ENCODE data around the gene CACNG3. TPM values are rescaled to one million over a fixed set of nuclear protein-coding genes. Genes with fewer than 3 reads are reported as not detected.

Gene CACNG3
- total and polyA plus RNA-seq, 2 of the 13 experiments (the other 11 are each of a cell fraction or from before 2014, with no cell fraction given): not detected

- ATAC-seq (no peak), FAIRE-seq (no peak), DNase-seq (ENCODE audit: low spot score) (no peak)
- Histone ChIP-seq H3K4me1 (ENCODE audit: insufficient read depth, low read length) (no peaks in the 10 kb centered on the region), H2AFZ (ENCODE audit: low read length) (no peak overlapping the region), H3K27ac (ENCODE audit: extremely low read length, insufficient read depth, low read length) (no peak overlapping the region), H3K79me2 (ENCODE audit: insufficient read depth, low read length) (no peaks in the 10 kb centered on the region), H3K36me3 (replicated peaks in 1 of 2; ENCODE audit: control insufficient read depth in 1 of 2, insufficient read depth in 2 of 2, low read length in 2 of 2) (no peaks in the 10 kb centered on the region), H3K4me3 (replicated peaks in 1 of 3; ENCODE audit: insufficient read depth in 1 of 3, low read depth in 2 of 3, low read length in 3 of 3) (no peak overlapping the region), H3K9me3 (ENCODE audit: low read length) (no peaks in the 10 kb centered on the region), H3K4me2 (ENCODE audit: low read depth, low read length) (no peak overlapping the region), H4K20me1 (ENCODE audit: insufficient read depth, low read length) (no peaks in the 10 kb centered on the region), H3K9ac (ENCODE audit: insufficient read depth, low read depth, low read length) (no peak overlapping the region), H3K27me3 (ENCODE audit: control insufficient read depth in 1 of 2, insufficient read depth in 2 of 2, low read length in 2 of 2) (peaks cover 0 to 25% of the 10 kb centered on the region in 2 experiments; a peak in 2 of 5 replicates)
- intact Hi-C loops (cut with micrococcal nuclease; ENCODE audit: unreplicated experiment) (no loop called here), in situ Hi-C loops (cut with HindIII; ENCODE audit: extremely low pct_ligation_motif_present, low pct_unique_long_range_greater_than_20kb) (no loop called here)
- POLR2A ChIA-PET: no interaction called here
- no TSS peak for BruUV-seq (replicated peaks)
- WGBS (ENCODE audit: low lambda C conversion rate): 2% methylated on average over 4 of the region's 4 CpGs
- CTCF ChIA-PET (ENCODE audit: low intra/inter-chr PET ratio, low total read pairs): no interaction called here
- TF ChIP-seq ZNF704 (CRISPR knock-in tag; IDR thresholded peaks at IDR 0.05; ENCODE audit: borderline replicate concordance) (no peak), ZNF574 (CRISPR knock-in tag; IDR thresholded peaks at IDR 0.05) (no peak), RFXANK (CRISPR knock-in tag; IDR thresholded peaks at IDR 0.05) (no peak), ELF3 (CRISPR knock-in tag; IDR thresholded peaks at IDR 0.05) (no peak), TFAP4 (IDR thresholded peaks at IDR 0.05; ENCODE audit: borderline replicate concordance, low read depth) (no peak), ZNF292 (CRISPR knock-in tag; IDR thresholded peaks at IDR 0.05; ENCODE audit: borderline replicate concordance, low read depth) (no peak), ZNF225 (CRISPR knock-in tag; IDR thresholded peaks at IDR 0.05) (no peak), ZNF337 (CRISPR knock-in tag; IDR thresholded peaks at IDR 0.05; ENCODE audit: borderline replicate concordance, low read depth) (no peak), RFX3 (CRISPR knock-in tag; IDR thresholded peaks at IDR 0.05) (no peak), MEF2D (CRISPR knock-in tag; IDR thresholded peaks at IDR 0.05) (no peak), GTF2F1 (IDR thresholded peaks at IDR 0.05; ENCODE audit: low read length) (no peak), TOE1 (CRISPR knock-in tag; IDR thresholded peaks at IDR 0.05) (no peak), NONO (IDR thresholded peaks at IDR 0.05) (no peak), NONO (CRISPR knock-in tag; conservative IDR thresholded peaks at IDR 0.05) (no peak)
- TF ChIP-seq, protein P1, sequence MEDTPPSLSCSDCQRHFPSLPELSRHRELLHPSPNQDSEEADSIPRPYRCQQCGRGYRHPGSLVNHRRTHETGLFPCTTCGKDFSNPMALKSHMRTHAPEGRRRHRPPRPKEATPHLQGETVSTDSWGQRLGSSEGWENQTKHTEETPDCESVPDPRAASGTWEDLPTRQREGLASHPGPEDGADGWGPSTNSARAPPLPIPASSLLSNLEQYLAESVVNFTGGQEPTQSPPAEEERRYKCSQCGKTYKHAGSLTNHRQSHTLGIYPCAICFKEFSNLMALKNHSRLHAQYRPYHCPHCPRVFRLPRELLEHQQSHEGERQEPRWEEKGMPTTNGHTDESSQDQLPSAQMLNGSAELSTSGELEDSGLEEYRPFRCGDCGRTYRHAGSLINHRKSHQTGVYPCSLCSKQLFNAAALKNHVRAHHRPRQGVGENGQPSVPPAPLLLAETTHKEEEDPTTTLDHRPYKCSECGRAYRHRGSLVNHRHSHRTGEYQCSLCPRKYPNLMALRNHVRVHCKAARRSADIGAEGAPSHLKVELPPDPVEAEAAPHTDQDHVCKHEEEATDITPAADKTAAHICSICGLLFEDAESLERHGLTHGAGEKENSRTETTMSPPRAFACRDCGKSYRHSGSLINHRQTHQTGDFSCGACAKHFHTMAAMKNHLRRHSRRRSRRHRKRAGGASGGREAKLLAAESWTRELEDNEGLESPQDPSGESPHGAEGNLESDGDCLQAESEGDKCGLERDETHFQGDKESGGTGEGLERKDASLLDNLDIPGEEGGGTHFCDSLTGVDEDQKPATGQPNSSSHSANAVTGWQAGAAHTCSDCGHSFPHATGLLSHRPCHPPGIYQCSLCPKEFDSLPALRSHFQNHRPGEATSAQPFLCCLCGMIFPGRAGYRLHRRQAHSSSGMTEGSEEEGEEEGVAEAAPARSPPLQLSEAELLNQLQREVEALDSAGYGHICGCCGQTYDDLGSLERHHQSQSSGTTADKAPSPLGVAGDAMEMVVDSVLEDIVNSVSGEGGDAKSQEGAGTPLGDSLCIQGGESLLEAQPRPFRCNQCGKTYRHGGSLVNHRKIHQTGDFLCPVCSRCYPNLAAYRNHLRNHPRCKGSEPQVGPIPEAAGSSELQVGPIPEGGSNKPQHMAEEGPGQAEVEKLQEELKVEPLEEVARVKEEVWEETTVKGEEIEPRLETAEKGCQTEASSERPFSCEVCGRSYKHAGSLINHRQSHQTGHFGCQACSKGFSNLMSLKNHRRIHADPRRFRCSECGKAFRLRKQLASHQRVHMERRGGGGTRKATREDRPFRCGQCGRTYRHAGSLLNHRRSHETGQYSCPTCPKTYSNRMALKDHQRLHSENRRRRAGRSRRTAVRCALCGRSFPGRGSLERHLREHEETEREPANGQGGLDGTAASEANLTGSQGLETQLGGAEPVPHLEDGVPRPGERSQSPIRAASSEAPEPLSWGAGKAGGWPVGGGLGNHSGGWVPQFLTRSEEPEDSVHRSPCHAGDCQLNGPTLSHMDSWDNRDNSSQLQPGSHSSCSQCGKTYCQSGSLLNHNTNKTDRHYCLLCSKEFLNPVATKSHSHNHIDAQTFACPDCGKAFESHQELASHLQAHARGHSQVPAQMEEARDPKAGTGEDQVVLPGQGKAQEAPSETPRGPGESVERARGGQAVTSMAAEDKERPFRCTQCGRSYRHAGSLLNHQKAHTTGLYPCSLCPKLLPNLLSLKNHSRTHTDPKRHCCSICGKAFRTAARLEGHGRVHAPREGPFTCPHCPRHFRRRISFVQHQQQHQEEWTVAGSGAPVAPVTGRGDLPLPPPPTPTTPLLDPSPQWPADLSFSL (CRISPR knock-in tag; IDR thresholded peaks at IDR 0.05): no peak
Measured at GRCh38 chr16:24360936-24361335, 104.8 kb downstream of the CACNG3 start.
